ENCODE results near the gene GRID1. TPM values are rescaled to one million over a fixed set of nuclear protein-coding genes. Genes with fewer than 3 reads are reported as not detected.

Gene GRID1
- total RNA-seq, 1 experiment from 2014 or later = 0.17 TPM

DNA sequence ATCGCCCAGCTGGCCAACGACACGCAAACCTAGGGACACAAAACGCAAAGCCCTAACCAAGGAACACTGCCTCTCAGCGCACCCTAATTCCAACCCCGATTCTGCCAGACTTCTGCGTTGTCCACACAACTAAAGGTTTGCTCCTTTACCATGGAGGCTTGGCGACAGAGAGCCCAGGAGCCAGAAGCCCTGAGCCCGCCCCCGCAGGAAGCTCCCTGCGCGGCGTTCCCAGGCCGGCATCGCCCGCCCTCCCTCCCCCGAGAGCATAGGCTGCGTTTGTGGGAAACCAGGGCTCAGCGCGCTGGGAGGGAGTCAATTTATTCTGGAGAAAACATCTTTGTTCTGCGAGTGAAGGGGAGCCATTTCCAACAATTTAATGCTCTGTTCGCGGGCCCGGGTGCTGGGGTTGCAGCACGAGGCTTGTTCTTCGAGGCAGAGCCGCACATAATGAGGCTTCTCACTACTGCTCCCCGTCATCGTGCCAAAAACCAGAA is 103.9 kb downstream of the GRID1 start:
- in situ Hi-C loops (cut with HindIII; ENCODE audit: low sequenced_read_pairs) = no loop called here

DNA sequence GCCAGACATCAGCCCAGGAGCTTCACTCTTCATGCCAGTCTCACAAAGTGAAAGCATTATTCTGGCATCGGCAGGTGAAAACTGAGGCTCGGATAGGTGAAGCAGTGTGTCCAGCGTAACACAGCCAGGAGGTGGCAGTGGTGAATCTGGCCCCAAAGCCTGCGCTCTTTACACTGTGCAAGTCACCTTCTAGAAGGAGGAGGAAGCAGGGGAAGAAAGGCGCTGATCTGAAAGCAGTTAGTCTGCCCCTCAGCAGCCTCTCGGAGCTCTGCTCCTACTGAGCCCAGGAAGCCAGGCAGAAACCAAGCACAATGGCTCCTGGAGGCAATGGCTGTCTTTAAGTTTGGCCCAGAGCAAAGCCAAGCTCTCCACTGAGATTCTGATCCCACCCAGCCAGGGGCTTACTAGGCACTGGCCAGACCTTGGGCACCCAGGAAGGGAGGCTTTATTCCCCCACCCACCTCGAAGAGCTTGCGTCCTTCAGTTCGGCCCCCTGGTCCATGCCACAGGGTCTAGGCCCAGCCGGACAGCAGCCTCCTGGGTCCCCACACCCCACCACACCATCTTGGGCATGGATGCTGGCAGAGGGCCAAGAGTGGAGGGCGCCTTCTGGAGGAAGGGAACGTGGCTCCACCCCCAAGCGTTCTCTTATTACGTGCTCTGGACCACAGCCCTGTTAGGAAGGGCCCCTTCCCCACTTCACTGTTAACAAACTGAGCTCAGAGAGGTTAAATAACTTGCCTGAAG is 104.5 kb downstream of the GRID1 start:
- in situ Hi-C loops (cut with HindIII; ENCODE audit: low sequenced_read_pairs) = no loop called here
- DNase-seq (ENCODE audit: low spot score) = peak; percentile 17

More for the DNA sequence above, 103.9 kb downstream of the GRID1 start:
- peak; percentile 24 for DNase-seq (ENCODE audit: low spot score)

DNA sequence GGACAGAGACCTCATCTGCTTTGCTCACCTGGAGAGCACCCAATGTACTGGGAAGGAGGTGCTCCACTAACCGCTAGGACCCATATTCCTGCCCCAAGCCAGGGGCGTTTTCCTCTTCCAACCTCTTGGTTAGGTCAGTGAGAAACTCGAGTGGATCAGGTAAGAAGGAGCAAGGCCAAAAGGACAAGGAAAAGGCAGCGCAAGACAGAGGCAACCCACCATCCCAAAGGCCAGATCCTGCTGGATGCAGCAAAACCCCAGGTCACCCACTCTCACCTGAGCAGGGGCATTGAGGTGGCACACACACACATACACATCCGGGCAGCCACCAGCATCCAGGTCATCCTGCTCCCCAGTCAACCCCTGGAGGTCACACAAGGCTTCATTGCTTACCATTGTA is 105.1 kb downstream of the GRID1 start:
- DNase-seq (ENCODE audit: low spot score) = no peak
- in situ Hi-C loops (cut with HindIII; ENCODE audit: low sequenced_read_pairs) = no loop called here

DNA sequence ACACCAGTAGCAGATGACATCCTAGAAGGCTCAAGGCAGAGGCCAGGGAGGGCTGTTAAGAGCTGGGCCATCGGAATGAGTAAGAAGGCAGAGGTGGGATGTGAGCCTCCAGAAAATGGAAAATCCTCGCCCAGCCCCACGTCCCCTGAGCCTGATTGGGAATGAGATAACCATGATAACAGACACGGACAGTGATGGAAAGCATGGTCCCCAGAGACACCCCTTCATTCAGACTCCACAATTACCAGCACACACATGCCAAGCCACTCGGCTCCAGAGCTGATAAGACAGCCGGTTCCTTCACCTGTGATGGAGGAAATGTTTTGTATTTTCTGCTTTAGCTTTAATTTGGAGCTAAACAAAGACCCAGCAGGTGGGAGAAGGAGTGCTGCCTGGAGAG is 106.0 kb downstream of the GRID1 start:
- in situ Hi-C loops (cut with HindIII; ENCODE audit: low sequenced_read_pairs) = no loop called here

DNA sequence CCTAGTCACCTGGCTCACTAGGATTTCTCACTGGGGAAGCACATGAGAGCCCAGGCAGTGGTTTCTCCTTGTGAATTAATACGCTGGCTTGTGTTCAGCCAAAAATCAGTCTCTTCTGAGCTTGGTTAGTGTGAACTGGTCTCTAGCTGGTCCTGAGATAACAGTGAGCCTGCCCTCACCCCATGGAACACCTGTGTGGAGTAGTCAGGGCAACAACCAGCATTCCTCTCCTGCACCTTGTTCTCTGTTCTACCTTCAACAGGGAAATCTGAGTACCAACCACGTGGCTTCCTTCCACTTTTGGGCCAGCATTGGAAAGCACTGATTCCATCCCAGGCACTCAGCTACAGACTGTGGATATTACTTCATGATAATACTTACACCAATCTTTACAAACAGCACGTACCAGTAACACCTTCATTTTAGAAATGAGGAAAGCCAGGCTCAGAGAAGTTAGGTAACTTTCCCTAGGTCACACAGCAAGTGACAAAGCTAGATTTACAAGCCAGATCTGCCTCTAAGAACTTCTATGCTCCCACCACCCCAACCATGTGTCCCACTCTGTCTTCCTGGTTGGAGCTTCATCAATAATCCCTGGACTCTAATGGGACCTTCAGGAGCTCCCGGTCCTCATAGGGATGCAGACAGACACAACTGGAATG is 106.6 kb downstream of the GRID1 start:
- no peak for DNase-seq (ENCODE audit: low spot score)
- in situ Hi-C loops (cut with HindIII; ENCODE audit: low sequenced_read_pairs) = no loop called here

More for the DNA sequence above, 106.0 kb downstream of the GRID1 start:
- DNase-seq (ENCODE audit: low spot score) = no peak

DNA sequence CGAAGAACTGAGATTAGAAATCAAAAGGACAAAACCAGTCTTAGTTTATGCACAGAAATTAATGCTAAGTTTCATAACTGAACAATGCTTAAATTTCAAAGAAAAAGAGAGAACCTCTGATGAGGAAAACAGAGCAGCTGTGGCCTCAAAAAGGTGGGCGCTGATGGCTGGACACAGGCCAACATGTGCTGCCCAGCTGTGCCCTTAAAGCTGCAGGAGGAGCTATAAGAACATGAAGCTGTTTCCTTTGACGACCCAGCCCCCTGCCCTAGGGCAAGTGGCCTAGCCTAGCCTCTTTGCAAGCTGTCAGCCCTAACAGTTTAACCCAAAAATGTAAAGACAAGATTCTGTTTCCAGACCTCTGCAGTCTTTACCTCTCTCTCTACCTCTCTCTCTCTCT is 107.7 kb downstream of the GRID1 start:
- in situ Hi-C loops (cut with HindIII; ENCODE audit: low sequenced_read_pairs) = no loop called here
- no peak for DNase-seq (ENCODE audit: low spot score)

DNA sequence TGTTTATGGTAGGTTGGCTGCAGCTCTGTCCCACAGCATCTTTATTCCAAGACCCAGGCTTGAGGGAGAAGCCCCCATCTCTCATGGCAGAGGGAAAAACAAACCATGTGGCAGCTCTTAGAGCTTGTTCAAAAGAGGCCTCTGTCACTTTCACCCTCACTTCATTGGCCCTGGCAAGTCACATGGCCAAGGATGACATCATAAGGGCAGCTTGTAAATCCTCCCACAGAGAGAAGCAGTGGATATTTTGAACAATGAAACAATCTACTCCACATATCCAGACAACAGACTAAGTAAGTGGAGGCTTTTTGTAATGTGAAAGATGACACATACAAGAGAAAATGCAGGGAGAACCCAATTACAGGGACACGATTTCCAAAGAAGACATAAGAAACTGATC is 108.1 kb downstream of the GRID1 start:
- in situ Hi-C loops (cut with HindIII; ENCODE audit: low sequenced_read_pairs) = no loop called here
- peak; percentile 4 for DNase-seq (ENCODE audit: low spot score)

DNA sequence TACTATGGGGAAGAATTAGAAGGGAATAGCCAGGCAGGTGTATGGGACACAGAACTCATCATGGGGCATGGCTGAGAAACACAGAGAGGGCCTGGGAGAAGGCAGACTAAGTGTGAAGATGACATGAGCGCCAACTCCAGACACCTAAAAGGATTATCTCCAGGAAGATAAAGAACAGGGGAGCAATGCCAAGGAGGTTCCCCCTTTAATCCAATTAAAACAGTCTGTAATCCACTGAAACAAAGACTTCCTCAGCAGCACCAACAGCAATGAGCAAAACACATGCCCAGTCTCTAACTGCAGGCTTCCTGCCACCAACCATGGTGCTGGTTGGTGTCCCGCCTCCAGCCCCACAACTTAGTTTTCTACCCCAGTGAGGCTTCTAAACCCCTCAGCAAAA is 108.9 kb downstream of the GRID1 start:
- DNase-seq (ENCODE audit: low spot score) = no peak
- in situ Hi-C loops (cut with HindIII; ENCODE audit: low sequenced_read_pairs) = no loop called here

DNA sequence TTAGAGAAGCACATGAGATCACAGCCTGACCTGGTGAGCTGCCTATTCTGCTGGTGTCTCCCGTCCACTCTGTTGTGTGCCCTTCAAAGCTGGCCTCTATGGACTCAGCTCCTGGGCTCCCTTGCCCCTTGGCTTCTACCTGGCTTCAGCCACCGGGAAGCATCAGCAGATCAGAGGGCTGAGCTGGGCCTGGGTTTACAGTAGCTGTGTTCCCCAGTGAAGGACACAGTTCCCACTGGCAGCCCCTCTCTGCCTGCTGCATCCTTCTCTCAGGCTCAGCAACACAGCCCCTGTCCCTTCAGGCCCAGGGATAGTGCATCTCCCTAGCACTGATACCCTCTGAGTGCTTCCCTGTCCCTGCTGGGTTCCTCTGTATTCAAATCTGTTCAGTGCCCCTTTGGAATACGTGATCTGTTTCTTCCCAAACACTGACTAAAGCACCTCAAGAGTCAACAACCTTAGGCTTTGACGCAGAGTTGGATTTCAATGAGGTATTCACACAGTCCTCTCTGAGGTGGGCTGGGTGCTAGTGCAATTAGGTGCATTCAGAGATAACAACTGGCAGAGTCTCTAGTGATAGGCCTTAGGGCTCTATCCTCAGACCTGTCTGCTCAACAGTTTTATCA is 109.8 kb downstream of the GRID1 start:
- no peak for DNase-seq (ENCODE audit: low spot score)

DNA sequence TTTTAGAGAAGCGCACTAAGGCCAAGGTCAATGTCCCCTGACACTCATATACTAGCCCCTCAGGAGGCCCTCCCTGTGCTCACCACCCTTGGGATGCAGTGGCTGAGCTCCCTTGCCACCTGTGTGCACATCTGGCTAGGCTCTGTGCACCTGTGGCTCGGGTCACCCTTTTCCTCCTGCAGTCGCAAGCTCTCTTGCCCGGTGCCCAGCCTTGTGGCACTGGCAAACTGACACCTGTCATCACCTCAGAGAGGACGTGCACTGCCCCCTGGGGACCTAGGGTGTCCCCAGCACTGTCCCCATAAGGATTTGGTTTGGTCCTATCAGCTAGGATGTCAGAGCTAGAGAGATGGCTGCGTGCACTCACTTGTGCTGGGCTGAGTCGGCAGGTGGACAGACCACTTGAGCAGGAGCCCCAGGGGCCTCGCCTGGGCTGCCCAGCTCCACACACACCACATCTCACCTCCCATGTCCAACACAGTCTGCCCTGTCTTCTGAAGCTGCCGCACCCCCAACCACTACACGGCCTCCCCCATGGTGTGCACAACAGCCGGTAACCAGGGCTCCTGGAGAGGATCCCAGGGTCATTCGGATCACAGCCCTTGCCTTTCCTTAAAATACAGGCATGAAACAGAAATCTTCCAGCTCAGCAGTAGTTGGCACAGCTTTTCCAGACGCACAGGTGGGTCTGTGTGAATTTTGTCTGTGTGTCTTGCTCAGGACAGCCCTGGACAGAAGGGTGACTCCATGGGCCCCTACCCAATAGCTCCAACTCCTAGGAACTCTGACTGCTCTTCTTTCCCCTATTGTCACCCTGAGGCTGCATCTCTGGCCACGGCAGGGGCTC is 111.0 kb downstream of the GRID1 start:
- in situ Hi-C loops (cut with HindIII; ENCODE audit: low sequenced_read_pairs) = no loop called here
- DNase-seq (ENCODE audit: low spot score) = no peak

More for the DNA sequence above, 109.8 kb downstream of the GRID1 start:
- in situ Hi-C loops (cut with HindIII; ENCODE audit: low sequenced_read_pairs) = no loop called here

DNA sequence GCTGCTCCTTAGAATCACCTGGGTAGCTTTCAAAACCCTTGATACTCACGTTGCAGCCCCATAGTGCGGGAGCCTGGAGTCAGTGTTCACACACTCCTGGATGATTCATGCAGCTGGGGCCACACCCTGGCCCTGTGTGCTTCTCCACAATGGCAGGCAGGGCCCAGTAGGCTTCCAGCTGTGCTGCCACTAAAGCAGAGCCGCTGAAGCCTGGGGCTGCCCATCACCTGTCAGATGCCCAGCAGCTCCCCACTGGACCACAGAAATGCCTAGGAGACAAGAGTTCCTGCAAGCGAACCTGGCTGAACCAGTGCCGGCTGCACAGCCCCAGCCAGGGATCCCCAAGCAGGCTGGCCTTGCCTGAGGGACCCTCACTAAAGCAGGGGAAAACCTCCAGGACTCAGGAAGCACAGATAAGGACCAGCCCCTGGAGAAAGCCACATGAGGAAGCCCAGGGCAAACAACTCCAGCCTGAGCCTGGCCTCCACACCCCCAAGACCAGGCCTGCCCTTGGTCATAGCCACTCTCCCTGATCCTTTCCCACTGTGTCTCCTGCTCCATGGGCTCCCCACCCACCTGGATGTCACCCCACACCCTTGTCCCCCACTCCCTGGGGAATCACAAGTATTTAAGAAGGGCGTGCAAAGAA is 111.9 kb downstream of the GRID1 start:
- in situ Hi-C loops (cut with HindIII; ENCODE audit: low sequenced_read_pairs) = no loop called here
- DNase-seq (ENCODE audit: low spot score) = no peak

DNA sequence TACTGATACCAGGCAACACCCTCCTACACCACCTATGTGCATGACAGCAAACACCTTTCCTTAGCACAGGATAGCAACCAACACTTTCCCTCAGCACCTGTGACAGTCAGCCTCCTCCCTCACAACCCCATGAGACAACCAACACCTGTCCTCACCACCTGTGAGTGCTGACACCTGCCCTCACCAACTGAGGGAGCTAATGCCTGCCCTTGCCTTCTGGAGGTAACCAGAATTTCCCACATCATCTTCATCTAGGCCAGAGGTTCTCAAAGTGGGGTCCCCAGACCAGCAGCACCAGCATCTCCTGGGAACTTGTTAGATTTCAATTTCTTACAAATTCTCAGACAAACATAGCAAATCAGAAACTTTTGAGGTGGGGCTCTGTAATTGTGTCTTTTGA is 112.5 kb downstream of the GRID1 start:
- DNase-seq (ENCODE audit: low spot score) = no peak
- in situ Hi-C loops (cut with HindIII; ENCODE audit: low sequenced_read_pairs) = no loop called here

DNA sequence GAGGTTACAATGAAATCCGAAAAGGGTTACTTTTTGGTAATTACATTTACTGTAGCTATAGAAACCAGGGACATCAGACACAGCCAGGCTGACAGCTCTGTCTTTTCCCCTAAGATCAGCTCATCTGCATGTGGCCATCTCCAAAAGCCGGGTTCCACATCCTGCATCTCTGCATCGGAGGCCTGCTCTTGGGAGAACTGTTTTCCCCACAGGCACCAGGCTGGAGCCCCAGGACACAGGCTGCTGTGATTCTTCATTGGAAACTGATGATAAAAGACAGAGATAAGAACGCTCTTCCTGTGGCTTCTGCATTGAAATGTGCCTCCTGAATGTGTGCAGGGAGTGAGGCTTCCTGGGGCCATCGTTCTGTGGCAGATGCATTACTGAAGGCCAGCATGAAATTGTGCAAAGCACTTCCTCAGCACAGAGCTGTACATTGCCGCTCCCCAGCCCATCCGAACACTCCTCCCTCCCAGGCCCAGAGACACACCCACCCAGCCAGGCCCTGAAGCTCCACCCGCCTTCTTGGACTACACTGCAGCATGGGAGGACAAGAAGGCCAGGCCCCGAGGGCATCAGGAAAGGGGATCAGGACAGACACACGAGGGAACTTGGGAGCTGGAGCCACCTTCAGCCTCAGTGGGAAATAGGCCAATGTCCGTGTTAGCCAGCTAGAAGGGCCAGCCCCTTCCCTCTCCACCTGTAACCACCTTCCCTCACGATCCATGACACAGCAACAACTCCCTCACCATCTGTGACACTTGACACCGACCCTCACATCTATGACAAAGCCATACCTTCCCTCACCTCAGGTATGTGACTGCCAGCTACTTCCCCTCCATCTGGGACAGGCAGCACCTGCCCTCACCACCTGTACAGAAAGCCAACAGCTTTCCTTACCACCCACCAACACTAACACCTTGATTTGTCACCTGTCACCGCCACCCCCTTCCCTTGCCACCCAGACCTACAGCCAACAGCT is 113.2 kb downstream of the GRID1 start:
- in situ Hi-C loops (cut with HindIII; ENCODE audit: low sequenced_read_pairs) = no loop called here
- DNase-seq (ENCODE audit: low spot score) = no peak

DNA sequence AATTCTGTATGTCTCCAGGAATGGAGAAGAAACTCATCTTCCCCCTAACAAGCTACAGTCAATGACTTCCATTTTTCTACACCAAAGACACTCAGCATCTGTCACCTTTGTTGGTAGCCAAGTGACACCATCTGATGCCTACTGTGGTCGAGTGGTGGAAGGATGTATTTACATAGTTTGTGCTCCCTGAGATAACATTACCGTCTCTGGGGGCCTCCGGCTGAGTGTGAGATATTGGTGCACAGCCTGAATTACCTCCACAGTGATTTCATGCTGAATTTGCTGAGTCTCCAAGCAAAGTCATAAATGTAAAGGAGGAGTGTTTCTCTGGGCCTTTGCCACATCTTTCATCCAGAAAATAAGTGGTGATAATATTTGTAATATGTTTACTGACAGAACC is 114.0 kb downstream of the GRID1 start:
- no peak for DNase-seq (ENCODE audit: low spot score)

DNA sequence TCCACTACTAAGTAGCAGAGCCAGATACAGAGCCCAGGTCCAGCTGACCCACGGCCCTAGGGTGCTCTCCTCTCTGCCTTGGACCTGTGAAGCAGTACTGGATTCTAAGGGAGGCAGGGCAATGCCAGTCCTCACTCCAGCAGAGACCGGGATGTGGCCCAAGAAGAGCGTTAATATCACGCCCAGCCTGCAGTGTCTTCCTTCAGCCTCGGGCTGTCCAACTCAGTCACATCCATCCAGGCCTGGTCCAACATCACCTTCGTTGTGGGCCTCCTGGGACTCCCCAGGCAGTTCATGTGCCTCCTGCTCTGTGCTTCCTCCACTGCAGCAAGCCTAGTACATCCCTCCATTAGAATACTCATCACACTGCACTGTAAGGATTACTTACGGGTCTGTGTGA is 114.5 kb downstream of the GRID1 start:
- no peak for DNase-seq (ENCODE audit: low spot score)
- in situ Hi-C loops (cut with HindIII; ENCODE audit: low sequenced_read_pairs) = no loop called here

More for the DNA sequence above, 114.0 kb downstream of the GRID1 start:
- in situ Hi-C loops (cut with HindIII; ENCODE audit: low sequenced_read_pairs) = no loop called here

DNA sequence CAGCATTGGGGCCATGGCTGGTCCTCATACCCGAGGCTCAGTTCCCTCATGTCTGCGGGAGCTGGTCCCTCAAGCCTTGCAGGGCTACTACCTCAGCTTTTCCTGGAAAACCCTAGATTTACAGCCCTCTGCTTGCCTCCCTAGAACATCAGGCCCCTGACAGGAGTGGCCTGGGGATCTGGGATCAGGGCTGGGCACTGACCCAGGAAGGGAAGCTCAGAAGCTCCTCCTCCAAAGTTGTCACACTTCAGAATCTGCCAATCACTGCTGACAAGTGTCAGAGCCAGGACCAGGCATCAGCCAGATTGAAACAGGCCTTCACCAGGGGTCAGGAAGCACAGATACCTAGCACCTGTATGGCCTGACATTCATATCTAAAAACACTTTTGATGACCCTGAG is 115.2 kb downstream of the GRID1 start:
- in situ Hi-C loops (cut with HindIII; ENCODE audit: low sequenced_read_pairs) = no loop called here

DNA sequence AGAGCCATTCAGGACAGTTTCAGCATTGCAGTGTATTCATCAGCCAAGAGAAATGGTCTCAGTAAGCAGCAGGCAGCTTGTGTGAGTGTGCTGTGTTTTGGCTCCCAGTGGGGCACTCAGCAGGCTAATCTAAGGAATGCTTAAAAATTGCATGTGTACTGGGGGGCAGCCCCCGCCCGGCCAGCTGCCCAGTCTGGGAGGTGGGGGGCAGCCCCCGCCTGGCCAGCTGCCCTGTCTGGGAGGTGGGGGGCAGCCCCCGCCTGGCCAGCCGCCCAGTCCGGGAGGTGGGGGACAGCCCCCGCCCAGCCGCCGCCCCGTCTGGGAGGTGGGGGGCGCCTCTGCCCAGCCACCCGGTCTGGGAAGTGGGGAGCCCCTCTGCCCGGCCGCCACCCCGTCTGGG is 116.2 kb downstream of the GRID1 start:
- in situ Hi-C loops (cut with HindIII; ENCODE audit: low sequenced_read_pairs) = no loop called here
- no peak for DNase-seq (ENCODE audit: low spot score)

More for the DNA sequence above, 115.2 kb downstream of the GRID1 start:
- DNase-seq (ENCODE audit: low spot score) = no peak

DNA sequence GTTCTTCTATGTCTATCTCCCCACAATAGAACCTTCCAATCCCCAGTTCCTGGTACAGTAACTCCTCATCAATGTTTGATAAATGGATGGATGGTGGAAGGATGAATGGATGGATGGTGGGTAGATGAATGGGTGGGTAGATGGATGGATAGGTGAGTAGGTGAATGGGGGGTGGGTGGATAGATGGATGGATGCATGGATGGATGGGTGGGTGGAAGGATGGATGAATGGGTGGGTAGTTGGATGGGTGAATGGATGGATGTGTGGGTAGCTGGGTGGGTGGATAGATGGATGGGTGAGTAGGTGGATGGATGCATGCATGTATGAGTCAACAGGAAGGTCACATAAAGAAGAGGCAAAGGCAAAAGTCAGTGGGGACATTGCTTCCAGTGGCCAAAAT is 116.8 kb downstream of the GRID1 start:
- DNase-seq (ENCODE audit: low spot score) = no peak
- in situ Hi-C loops (cut with HindIII; ENCODE audit: low sequenced_read_pairs) = no loop called here

Measured in G401 (cell line).